ENCODE results near the gene TTLL5.

Gene TTLL5

GRCh38 chr14:75877884-75878283 lies 216.8 kb downstream of the TTLL5 start:
- Histone ChIP-seq H3K4me3 (ENCODE audit: low read length) (no peak overlapping the region), H3K4me1 (ENCODE audit: control insufficient read depth, low read depth, low read length) (no peaks in the 10 kb centered on the region), H3K36me3 (ENCODE audit: control insufficient read depth, low read depth, low read length) (no peaks in the 10 kb centered on the region), H3K9ac (ENCODE audit: low read length) (no peak overlapping the region), H3K27me3 (ENCODE audit: control insufficient read depth, insufficient read depth, low read length) (no peaks in the 10 kb centered on the region), H3K9me3 (ENCODE audit: control insufficient read depth, low read depth, low read length) (no peaks in the 10 kb centered on the region), H3K27ac (ENCODE audit: low read length) (no peak overlapping the region)

DNA sequence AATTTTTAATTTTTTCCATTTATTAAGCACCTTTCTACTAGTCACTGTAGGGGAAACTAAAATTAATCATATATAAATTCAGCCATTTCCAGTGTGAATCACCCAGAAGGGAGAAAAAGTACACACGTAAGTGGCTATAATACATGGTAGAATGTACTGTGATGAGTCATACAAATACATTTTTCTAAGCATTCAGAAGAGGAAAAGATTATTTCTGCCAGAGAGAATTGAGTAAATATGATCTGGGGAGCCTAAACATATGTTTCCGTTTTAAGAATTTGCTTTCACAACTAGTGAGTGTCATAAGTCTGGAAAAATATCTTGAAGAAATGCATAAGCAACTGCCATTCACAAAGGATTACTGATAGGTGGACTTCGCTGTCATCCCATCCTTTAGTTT lies 218.0 kb downstream of the TTLL5 start:
- Histone ChIP-seq H3K4me1 (ENCODE audit: control insufficient read depth, low read depth, low read length) (no peaks in the 10 kb centered on the region), H3K36me3 (ENCODE audit: control insufficient read depth, low read depth, low read length) (no peaks in the 10 kb centered on the region), H3K4me3 (ENCODE audit: low read length) (no peak overlapping the region), H3K9ac (ENCODE audit: low read length) (no peak overlapping the region), H3K27ac (ENCODE audit: low read length) (no peak overlapping the region), H3K9me3 (ENCODE audit: control insufficient read depth, low read depth, low read length) (no peaks in the 10 kb centered on the region), H3K27me3 (ENCODE audit: control insufficient read depth, insufficient read depth, low read length) (no peaks in the 10 kb centered on the region)

DNA sequence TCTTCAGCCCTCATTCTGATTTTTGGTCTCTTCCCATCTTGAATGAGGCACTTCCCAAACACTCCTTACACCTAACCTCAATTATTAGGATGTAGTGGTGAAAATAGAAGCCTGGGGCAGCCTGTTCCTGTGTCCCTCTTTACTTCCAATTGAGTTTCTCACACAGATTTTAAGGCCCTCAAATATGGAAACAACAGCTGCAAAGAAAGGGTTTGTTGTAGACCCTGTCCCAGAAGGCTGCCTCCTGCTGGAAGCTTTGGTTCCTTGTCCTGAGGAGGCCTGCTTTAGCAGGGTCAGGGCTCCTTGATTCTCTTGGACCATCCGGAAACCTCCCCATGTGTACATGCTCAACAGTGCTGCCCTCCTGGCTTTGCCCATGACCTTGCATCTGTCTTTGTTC lies 219.5 kb downstream of the TTLL5 start:
- Histone ChIP-seq H3K36me3 (ENCODE audit: control insufficient read depth, low read depth, low read length) (no peaks in the 10 kb centered on the region), H3K9ac (ENCODE audit: low read length) (no peak overlapping the region), H3K9me3 (ENCODE audit: control insufficient read depth, low read depth, low read length) (no peaks in the 10 kb centered on the region), H3K27me3 (ENCODE audit: control insufficient read depth, insufficient read depth, low read length) (no peaks in the 10 kb centered on the region), H3K27ac (ENCODE audit: low read length) (no peak overlapping the region), H3K4me3 (ENCODE audit: low read length) (no peak overlapping the region), H3K4me1 (ENCODE audit: control insufficient read depth, low read depth, low read length) (no peaks in the 10 kb centered on the region)

DNA sequence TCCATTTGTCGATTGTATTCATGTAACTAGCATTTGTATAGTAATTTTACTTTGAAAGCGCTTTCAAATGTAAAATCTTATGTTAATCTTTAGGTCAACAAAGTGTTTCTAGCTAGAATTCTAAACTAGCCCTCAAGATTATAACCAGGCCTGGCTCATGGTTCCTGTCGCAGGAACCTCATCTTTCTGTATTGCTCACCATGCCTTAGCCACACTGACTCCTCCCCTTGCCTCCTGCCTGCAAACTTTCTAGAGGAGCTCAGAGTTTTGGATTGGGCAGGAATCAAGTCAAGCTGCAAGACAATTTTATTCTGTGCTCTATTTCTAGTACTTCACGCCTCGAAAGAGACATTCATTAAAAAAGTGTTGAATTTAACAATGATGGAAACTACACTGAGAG lies 220.9 kb downstream of the TTLL5 start:
- H3K4me3 ChIP-seq (ENCODE audit: low read length) = no peak overlapping the region
- no peak overlapping the region for H3K27ac ChIP-seq (ENCODE audit: low read length)
- H3K9ac ChIP-seq (ENCODE audit: low read length) = no peak overlapping the region
- H3K4me1 ChIP-seq (ENCODE audit: control insufficient read depth, low read depth, low read length) = no peaks in the 10 kb centered on the region
- H3K9me3 ChIP-seq (ENCODE audit: control insufficient read depth, low read depth, low read length) = no peaks in the 10 kb centered on the region
- no peaks in the 10 kb centered on the region for H3K27me3 ChIP-seq (ENCODE audit: control insufficient read depth, insufficient read depth, low read length)
- no peaks in the 10 kb centered on the region for H3K36me3 ChIP-seq (ENCODE audit: control insufficient read depth, low read depth, low read length)

GRCh38 chr14:75884198-75884611 lies 223.2 kb downstream of the TTLL5 start:
- no peak overlapping the region for H3K9ac ChIP-seq (ENCODE audit: low read length)

GRCh38 chr14:75885829-75886228 lies 224.8 kb downstream of the TTLL5 start:
- H3K36me3 ChIP-seq (ENCODE audit: control insufficient read depth, low read depth, low read length) = no peaks in the 10 kb centered on the region
- H3K9me3 ChIP-seq (ENCODE audit: control insufficient read depth, low read depth, low read length) = no peaks in the 10 kb centered on the region

More at GRCh38 chr14:75884198-75884611, 223.2 kb downstream of the TTLL5 start:
- Histone ChIP-seq H3K27ac (ENCODE audit: low read length) (no peak overlapping the region), H3K9me3 (ENCODE audit: control insufficient read depth, low read depth, low read length) (no peaks in the 10 kb centered on the region), H3K4me3 (ENCODE audit: low read length) (no peak overlapping the region), H3K27me3 (ENCODE audit: control insufficient read depth, insufficient read depth, low read length) (no peaks in the 10 kb centered on the region), H3K4me1 (ENCODE audit: control insufficient read depth, low read depth, low read length) (no peaks in the 10 kb centered on the region), H3K36me3 (ENCODE audit: control insufficient read depth, low read depth, low read length) (no peaks in the 10 kb centered on the region)

GRCh38 chr14:75886636-75887348 lies 225.7 kb downstream of the TTLL5 start:
- Histone ChIP-seq H3K36me3 (ENCODE audit: control insufficient read depth, low read depth, low read length) (no peaks in the 10 kb centered on the region), H3K4me3 (ENCODE audit: low read length) (no peak overlapping the region), H3K27ac (ENCODE audit: low read length) (no peak overlapping the region), H3K9ac (ENCODE audit: low read length) (no peak overlapping the region), H3K9me3 (ENCODE audit: control insufficient read depth, low read depth, low read length) (no peaks in the 10 kb centered on the region), H3K4me1 (ENCODE audit: control insufficient read depth, low read depth, low read length) (no peaks in the 10 kb centered on the region), H3K27me3 (ENCODE audit: control insufficient read depth, insufficient read depth, low read length) (no peaks in the 10 kb centered on the region)

More at GRCh38 chr14:75885829-75886228, 224.8 kb downstream of the TTLL5 start:
- no peaks in the 10 kb centered on the region for H3K27me3 ChIP-seq (ENCODE audit: control insufficient read depth, insufficient read depth, low read length)
- H3K4me3 ChIP-seq (ENCODE audit: low read length) = no peak overlapping the region
- H3K9ac ChIP-seq (ENCODE audit: low read length) = no peak overlapping the region
- H3K4me1 ChIP-seq (ENCODE audit: control insufficient read depth, low read depth, low read length) = no peaks in the 10 kb centered on the region
- no peak overlapping the region for H3K27ac ChIP-seq (ENCODE audit: low read length)

DNA sequence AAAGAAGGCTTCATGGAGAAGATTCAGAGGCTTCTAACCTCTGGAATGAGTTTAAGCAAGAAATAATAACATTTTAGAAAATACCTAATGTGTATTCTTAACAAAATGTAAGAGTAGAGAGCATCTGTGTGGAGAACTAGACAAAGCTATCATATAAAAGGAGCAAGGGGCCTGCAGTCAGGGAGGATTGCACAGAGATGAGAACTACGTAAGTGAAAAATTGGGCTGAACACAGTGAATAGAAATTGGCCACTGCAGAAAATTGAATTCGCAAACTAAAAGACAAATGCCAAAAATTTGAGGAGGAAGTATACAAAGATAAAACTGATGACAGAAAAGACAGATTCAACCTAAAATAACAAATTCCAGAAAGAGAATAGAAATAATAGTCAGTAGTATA lies 227.9 kb downstream of the TTLL5 start:
- Histone ChIP-seq H3K36me3 (ENCODE audit: control insufficient read depth, low read depth, low read length) (no peaks in the 10 kb centered on the region), H3K27me3 (ENCODE audit: control insufficient read depth, insufficient read depth, low read length) (no peaks in the 10 kb centered on the region), H3K4me3 (ENCODE audit: low read length) (no peak overlapping the region), H3K4me1 (ENCODE audit: control insufficient read depth, low read depth, low read length) (no peaks in the 10 kb centered on the region), H3K9me3 (ENCODE audit: control insufficient read depth, low read depth, low read length) (no peaks in the 10 kb centered on the region), H3K27ac (ENCODE audit: low read length) (no peak overlapping the region), H3K9ac (ENCODE audit: low read length) (no peak overlapping the region)

DNA sequence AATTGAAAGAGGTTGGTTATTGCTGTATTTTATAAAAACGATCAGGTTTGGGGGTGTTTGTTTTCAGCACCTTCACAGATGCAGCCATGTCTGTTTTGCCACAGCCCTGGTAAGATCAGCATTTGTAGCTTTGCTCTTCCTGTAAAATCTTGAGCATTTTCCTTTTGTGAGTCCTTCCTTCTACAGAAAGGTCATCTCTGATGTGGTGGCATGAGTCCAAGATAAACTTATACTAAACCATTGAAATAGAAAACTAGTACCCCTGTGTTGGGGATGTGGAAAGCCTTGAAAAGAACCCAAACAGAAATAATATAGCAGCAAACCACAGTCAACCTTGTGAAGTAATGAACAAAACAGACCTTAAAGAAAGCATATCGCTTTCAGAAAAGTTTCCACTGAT lies 235.3 kb downstream of the TTLL5 start:
- H3K4me1 ChIP-seq (ENCODE audit: control insufficient read depth, low read depth, low read length) = no peaks in the 10 kb centered on the region
- no peak overlapping the region for H3K9ac ChIP-seq (ENCODE audit: low read length)
- no peak overlapping the region for H3K4me3 ChIP-seq (ENCODE audit: low read length)
- H3K27ac ChIP-seq (ENCODE audit: low read length) = no peak overlapping the region
- H3K36me3 ChIP-seq (ENCODE audit: control insufficient read depth, low read depth, low read length) = no peaks in the 10 kb centered on the region
- H3K27me3 ChIP-seq (ENCODE audit: control insufficient read depth, insufficient read depth, low read length) = no peaks in the 10 kb centered on the region
- H3K9me3 ChIP-seq (ENCODE audit: control insufficient read depth, low read depth, low read length) = no peaks in the 10 kb centered on the region

- H3K27me3 ChIP-seq (ENCODE audit: control insufficient read depth, insufficient read depth, low read length) = no peaks in the 10 kb centered on the region
- no peak overlapping the region for H3K9ac ChIP-seq (ENCODE audit: low read length)
- H3K4me1 ChIP-seq (ENCODE audit: control insufficient read depth, low read depth, low read length) = no peaks in the 10 kb centered on the region
- H3K36me3 ChIP-seq (ENCODE audit: control insufficient read depth, low read depth, low read length) = peaks cover 8% of the 10 kb centered on the region
- no peaks in the 10 kb centered on the region for H3K9me3 ChIP-seq (ENCODE audit: control insufficient read depth, low read depth, low read length)
- H3K27ac ChIP-seq (ENCODE audit: low read length) = no peak overlapping the region
- H3K4me3 ChIP-seq (ENCODE audit: low read length) = no peak overlapping the region
Measured at GRCh38 chr14:75904311-75904710, 243.3 kb downstream of the TTLL5 start.

DNA sequence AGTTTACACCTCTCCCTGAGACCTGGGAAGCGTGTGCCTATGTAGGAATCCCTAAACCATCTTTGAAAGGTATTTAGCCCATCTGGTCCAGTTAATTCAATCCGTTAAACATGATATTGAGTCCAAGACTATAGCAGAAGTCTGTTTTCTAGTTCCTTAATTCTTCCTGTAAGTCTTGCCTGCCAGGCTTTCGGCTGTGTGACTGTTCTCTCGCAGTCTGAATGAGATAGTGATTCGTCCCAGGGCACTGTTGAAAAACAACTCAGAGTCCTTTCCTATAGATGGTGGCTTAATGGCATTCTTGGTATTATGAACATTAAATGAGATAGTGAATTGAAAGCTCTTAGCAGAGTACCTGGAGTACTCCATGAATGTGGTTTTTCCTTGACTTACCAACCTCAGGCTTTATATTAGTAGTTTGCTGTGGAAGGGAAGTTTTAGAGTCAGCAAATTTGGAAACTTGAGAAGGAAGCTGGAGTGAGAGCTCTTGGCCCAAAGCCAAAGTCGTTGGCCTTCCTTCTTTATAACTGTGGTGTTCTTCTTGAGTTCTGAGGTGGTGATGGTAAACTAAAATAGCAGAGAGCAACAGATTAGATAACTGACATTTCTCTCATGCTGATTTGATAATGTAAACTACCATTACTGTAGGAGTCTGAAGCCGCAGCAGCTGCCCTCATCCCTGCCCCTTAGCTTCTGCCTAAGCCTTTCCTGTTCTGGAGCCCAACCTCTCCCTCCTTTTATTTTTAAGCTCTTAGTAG lies 244.3 kb downstream of the TTLL5 start:
- Histone ChIP-seq H3K27ac (ENCODE audit: low read length) (no peak overlapping the region), H3K4me3 (ENCODE audit: low read length) (no peak overlapping the region), H3K4me1 (ENCODE audit: control insufficient read depth, low read depth, low read length) (no peaks in the 10 kb centered on the region), H3K9ac (ENCODE audit: low read length) (no peak overlapping the region), H3K36me3 (ENCODE audit: control insufficient read depth, low read depth, low read length) (peaks cover 8% of the 10 kb centered on the region), H3K27me3 (ENCODE audit: control insufficient read depth, insufficient read depth, low read length) (no peaks in the 10 kb centered on the region), H3K9me3 (ENCODE audit: control insufficient read depth, low read depth, low read length) (no peaks in the 10 kb centered on the region)

- no peaks in the 10 kb centered on the region for H3K9me3 ChIP-seq (ENCODE audit: control insufficient read depth, low read depth, low read length)
- no peak overlapping the region for H3K27ac ChIP-seq (ENCODE audit: low read length)
- H3K27me3 ChIP-seq (ENCODE audit: control insufficient read depth, insufficient read depth, low read length) = no peaks in the 10 kb centered on the region
- H3K36me3 ChIP-seq (ENCODE audit: control insufficient read depth, low read depth, low read length) = peaks cover 8% of the 10 kb centered on the region
- no peak overlapping the region for H3K4me3 ChIP-seq (ENCODE audit: low read length)
- H3K9ac ChIP-seq (ENCODE audit: low read length) = no peak overlapping the region
- no peaks in the 10 kb centered on the region for H3K4me1 ChIP-seq (ENCODE audit: control insufficient read depth, low read depth, low read length)
Measured at GRCh38 chr14:75906228-75906627, 245.2 kb downstream of the TTLL5 start.

All from iPS-18a (cell line).